GM12875 (cell line): ENCODE data around the gene ATG4A.

Experiments
- H3K4me3 ChIP-seq: one replicate; pipeline ENCODE4 v1.5.1; 2011; ENCODE audit warnings: low read depth, low read length, control low read depth
- TF ChIP-seq, protein P1 (sequence below): IDR thresholded peaks from 2 replicates; pipeline ENCODE4 v1.5.1; 2011; ENCODE audit warnings: low read depth, mild to moderate bottlenecking, control low read depth, inconsistent platforms, low read length, moderate library complexity, borderline replicate concordance; ENCODE audit not compliant: insufficient read depth

The ATG4A gene

DNA sequence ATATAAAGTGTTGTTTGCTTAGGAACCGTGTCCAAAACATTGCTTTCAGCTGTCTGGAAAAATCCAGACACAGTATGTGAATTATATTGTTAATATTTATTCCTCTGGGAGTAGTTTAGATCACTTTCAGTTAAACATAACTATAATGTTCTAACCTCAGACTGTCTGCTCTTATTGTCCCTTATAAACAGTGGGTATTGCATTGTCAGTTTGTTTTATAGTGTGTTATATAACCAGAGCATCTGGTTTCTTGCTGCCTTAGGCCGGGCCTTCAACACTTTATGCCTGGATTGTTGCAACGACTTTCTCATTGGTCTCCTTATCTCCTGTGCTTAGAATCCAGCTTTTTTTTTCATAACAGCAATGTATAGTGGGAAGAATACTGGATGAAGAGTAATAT lies 26.4 kb downstream of the ATG4A start:
- H3K4me3 ChIP-seq = no peak overlapping the region
- TF ChIP-seq, protein P1, sequence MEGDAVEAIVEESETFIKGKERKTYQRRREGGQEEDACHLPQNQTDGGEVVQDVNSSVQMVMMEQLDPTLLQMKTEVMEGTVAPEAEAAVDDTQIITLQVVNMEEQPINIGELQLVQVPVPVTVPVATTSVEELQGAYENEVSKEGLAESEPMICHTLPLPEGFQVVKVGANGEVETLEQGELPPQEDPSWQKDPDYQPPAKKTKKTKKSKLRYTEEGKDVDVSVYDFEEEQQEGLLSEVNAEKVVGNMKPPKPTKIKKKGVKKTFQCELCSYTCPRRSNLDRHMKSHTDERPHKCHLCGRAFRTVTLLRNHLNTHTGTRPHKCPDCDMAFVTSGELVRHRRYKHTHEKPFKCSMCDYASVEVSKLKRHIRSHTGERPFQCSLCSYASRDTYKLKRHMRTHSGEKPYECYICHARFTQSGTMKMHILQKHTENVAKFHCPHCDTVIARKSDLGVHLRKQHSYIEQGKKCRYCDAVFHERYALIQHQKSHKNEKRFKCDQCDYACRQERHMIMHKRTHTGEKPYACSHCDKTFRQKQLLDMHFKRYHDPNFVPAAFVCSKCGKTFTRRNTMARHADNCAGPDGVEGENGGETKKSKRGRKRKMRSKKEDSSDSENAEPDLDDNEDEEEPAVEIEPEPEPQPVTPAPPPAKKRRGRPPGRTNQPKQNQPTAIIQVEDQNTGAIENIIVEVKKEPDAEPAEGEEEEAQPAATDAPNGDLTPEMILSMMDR = no peak

DNA sequence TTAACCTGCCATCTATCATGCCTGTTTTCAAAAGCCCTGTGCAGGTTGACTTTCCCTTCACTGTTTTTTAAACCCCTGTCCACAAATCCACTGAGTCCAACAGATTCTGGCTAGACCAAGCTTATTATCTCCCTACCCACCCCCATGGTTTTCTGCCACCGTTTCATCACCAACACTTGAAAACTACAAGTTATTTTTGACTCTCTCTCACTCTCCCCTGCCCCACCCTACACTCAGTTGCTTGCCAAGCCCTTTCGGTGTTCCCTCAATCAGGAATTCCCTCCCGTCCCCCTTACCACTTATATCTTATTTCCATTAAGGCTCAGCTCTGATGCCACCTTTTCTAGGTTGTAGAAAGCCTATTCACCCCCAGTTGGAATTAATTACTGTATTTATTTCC lies 29.7 kb downstream of the ATG4A start:
- no peak overlapping the region for H3K4me3 ChIP-seq
- TF ChIP-seq, protein P1 = no peak

DNA sequence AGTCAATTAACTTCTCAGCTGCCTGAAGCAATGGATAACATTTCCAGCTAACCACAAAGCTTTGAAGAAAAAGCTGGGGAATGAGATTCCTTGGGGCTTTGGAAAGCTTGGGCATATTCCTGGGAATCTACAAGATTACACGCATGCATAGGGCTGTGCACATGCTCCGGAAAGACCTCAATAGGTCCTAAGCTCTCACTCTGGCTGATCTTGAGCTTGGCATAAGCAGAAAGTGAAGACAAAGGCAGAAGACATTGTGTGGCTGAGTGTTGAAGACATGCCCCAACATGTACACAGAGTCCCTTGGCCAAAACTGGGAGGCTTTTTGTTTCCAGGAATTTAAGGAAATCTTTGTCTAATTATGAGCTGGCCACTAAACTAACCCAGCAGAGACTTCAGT lies 31.2 kb downstream of the ATG4A start:
- TF ChIP-seq, protein P1 = no peak
- no peak overlapping the region for H3K4me3 ChIP-seq

DNA sequence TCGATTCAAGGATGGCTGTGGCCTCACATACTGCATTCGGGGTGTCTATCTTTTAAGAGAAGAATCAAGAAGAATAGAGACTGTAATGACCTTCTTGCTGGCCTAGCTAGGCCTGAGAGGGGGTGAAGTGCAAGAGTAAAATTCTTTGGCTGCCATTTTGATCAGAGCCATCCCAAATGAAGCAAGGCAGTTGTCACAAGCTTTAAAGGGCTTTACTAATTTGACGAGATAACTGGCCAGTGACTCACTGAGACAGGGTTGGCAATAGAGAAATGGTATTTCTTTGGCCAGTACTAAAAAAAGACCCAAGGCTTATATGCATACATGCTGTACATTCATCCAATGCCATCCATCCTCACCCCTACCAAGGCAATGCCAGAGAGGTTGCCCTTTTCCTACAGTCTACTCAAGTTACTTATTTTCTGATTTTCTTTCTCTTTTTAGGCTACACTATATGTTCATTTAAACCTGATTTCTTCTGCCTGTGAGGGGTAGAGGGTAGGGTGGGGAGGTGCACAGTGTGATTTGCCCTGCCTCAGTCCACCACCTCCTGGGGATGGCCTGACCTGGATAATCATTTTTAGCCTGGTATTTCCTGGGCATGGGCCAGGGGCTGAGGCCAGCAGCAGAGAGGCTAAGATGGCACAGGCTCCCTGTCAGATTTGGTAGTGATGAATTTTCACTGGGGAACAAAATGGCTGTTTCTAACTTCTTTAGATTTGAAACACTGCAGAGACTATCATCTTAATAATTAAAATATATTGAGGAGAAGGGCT lies 32.2 kb downstream of the ATG4A start:
- H3K4me3 ChIP-seq = no peak overlapping the region
- TF ChIP-seq, protein P1 = no peak

DNA sequence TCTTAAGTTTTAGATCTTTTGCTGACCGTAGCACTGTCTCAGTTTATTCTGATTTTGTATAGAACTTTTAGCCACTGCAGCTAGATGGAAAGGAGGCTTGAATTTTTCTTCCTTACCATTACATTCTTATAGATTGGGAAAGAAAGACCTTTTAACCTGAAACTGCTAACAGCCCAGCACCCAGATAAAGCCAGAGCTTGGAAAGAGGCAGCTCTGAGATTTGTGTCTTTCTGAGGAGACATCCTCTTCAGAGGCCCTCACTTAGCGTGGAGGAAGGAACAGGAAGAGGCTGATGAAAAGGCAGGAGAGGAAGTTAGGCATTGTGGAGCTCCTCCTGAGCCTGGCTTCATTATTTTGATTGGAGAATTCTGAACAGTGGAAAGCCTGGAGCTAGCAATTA lies 35.1 kb downstream of the ATG4A start:
- TF ChIP-seq, protein P1 = no peak
- H3K4me3 ChIP-seq = no peak overlapping the region

DNA sequence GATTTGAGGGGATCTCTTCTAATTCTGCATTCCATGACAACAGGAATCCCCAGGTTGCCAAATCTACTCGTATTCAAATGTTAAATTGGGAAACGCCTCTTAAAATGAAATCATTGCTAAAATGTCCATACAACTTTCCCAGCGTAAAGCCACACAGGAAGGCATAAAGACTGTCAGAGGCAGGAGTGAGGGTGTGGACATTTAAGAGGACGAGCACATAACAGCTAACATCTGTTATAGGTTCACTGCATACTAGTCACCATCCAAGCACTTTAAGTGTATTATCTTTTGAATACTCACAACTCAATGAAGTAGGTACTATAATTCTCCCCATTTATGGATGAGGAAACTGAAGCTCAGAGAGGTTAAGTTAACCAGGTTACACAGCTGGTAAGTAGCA lies 35.6 kb downstream of the ATG4A start:
- TF ChIP-seq, protein P1 = no peak
- H3K4me3 ChIP-seq = no peak overlapping the region

DNA sequence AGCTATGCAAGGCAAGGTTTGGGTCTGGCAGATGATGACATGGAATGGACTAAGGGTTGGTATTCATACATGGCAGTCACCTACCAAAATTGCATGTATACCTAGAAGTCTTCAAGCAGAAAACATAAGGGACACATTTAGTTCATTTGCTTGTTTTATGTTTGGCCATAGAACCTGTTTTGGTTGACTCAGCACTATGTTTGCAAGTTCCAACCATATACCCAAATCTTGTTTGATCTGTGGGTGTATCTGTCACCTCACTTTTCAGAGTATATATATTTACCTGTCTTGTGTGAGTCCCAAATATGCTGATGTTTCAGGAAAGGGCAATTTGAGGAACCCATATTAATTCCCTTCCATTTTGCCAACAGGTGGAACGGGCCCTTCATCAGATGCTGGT lies 39.3 kb downstream of the ATG4A start:
- TF ChIP-seq, protein P1 = no peak
- no peak overlapping the region for H3K4me3 ChIP-seq
